HG03575 (cell line): ENCODE data around the gene TRAIP.
"Not testable (repeated sequence)": the region's sequence is repeated elsewhere in the genome, so short reads cannot be mapped to it uniquely, and the experiment has no call there.

Experiments
- ATAC-seq: cut with Tn5 transposase; IDR thresholded peaks from one replicate; pipeline ENCODE4 v1.9.1; 2021; ENCODE audit not compliant: unreplicated experiment, insufficient number of reproducible peaks, low FRiP score; ENCODE audit errors: extremely low read depth

Gene TRAIP

GRCh38 chr3:49841126-49841696 is 15.2 kb downstream of the TRAIP start:
- no peak for ATAC-seq

DNA sequence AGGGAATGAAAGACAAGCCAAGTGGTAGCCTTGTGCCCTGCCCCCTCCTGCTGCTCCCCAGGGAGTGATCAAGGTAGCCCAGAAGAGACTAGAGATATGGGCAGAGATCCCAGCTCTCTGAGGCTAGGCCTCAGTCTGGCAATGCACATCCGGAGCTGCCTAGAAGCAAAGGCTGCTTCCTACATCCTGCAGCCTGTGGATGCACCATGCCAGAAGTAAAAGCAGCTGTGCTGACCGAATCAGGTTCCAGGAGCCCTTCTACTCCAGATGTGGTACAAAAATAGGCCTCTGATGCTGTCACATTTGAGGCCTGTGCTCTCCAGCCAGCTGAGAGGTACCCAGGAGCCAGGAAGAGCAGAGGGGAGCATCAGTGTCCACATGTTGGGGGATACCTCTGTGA is 16.0 kb downstream of the TRAIP start:
- ATAC-seq, result no peak

- no peak for ATAC-seq
These were observed 17.1 kb downstream of the TRAIP start for GRCh38 chr3:49839193-49839809.

GRCh38 chr3:49831341-49831740 is 25.0 kb downstream of the TRAIP start:
- no peak for ATAC-seq

GRCh38 chr3:49826016-49826415 is 30.3 kb downstream of the TRAIP start:
- no peak for ATAC-seq

GRCh38 chr3:49823131-49823530 is 33.2 kb downstream of the TRAIP start:
- not testable (repeated sequence) for ATAC-seq

GRCh38 chr3:49813497-49814174 is 42.7 kb downstream of the TRAIP start, which contains the start of gene UBA7:
Gene UBA7, minus strand, starts transcription at chr3:49813953. Its CDS starts 166 bp downstream, at chr3:49813787.
- no peak for ATAC-seq

GRCh38 chr3:49812916-49813496 is 43.4 kb downstream of the TRAIP start:
- ATAC-seq, result no peak

GRCh38 chr3:49807431-49808114 is 48.8 kb downstream of the TRAIP start:
- no peak for ATAC-seq

- ATAC-seq, result no peak
These were observed 49.5 kb downstream of the TRAIP start for GRCh38 chr3:49806850-49807249.

- no peak for ATAC-seq
These were observed 50.3 kb downstream of the TRAIP start for GRCh38 chr3:49805897-49806701.

GRCh38 chr3:49805367-49805782 is 51.0 kb downstream of the TRAIP start:
- ATAC-seq, result no peak

- ATAC-seq, result no peak
These were observed 52.0 kb downstream of the TRAIP start for GRCh38 chr3:49804141-49805041.

DNA sequence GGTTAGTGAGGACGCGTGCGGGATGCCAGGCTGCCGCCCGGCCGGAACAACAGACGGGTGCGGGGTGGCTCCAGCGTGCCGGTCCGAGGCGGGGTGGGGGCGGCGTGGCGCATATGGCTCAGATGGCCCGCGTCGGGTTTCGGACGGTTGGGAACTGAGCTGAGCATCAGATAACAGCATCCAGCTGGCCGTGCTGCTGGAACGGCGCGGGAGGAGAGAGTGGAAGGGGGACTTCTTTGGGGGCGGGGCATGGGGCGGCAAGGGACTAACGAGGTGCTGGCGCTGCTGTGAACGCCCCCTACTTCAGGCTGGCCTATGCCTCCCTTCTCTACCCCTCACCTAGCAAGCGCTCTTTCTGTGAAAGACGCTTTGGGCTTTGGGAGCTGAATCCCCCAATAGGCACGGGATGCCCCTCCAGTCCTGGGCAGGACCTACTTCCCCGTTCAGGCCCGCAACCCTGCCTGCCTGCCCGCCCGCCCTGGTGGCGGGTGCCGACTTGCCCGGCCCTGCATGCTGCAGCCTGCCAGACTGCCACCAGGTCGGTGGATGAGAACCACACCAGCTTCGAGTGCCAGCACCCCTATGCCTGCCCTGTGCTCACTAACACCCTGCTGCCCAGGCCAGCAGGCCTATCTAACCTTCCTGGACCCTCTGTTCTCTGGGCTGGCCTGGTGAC is 52.8 kb downstream of the TRAIP start:
- ATAC-seq, result no peak

DNA sequence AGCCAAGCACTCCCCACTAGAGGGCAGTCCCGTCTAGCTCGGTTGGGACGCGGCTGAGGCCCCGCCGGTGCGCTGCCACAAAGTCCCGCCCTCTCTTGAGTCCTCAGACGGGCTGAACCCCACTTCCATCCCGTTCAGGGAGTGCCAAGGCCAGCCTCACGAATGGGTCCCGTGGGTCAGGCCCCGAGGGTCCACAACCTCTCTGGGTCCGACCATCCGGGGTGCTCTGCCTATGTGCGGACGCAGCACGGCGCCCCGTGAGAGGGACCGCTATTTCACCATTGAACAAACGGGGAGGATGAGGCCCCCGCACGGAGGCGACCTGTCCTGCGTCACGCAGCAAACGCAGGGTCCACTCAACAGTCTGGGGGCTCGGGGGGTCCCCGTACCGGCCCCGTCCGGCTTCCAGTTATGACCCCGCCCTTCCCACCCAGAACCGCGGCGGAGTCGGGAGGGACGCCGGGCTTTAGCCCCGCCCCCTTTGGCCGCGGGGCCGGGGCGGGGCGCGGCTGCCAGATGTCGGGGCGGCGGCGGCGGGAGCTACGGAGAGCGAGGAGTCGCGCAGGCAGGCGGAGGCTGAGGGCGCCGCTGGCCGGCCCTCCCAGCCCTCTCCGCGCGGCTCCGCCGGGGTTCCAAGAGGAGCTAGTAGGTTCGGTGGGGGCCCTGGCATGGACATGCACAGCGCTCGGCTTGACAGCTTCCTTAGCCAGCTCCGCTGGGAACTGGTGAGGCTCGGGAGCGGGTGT is 53.5 kb downstream of the TRAIP start, which contains the start of gene INKA1:
Gene INKA1, plus strand, starts transcription at position 543 of the 746 bp plus-strand sequence. Its CDS starts 132 bp downstream, at position 675.
- peak; percentile 30 for ATAC-seq

DNA sequence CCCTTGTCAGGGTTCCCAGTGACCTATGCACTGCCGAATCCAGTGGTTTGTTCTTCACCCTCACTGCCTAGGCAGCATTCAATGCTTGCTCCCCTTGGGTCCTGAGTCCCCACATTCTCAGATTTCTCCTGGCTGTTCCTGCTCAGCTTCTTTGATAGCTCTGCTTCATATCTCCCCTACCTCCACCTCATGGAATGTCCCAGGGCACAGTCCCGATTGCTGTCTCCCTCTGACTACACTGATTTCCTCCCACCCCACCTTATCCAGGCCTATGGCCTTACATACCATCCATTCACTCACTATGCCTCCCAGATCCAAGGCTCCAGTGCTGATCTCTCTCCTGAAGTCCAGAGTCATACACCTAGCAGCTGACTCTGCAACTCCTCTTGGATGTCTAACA is 55.2 kb downstream of the TRAIP start:
- no peak for ATAC-seq
